Liver (tissue), 9 donors: ENCODE data around the gene AKAP13. TPM values are rescaled to one million over a fixed set of nuclear protein-coding genes. Genes with fewer than 3 reads are reported as not detected.

Experiments used
- DNase-seq: peaks from one replicate; pipeline ENCODE4 v3.0.0-alpha.2; 2017; ENCODE audit warnings: low spot score
- H3K27ac ChIP-seq, 2 donors: one replicate each; pipeline ENCODE4 v1.7.0; 2013; ENCODE audit warnings: inconsistent platforms in 2 of 2, low read length in 2 of 2, control low read depth in 1 of 2, low read depth in 1 of 2, mild to moderate bottlenecking in 1 of 2
- H3K27me3 ChIP-seq, 4 donors: one replicate each; pipeline versions ENCODE4 v1.6.1 to v1.7.0; 2013; ENCODE audit warnings: low read length in 3 of 4, inconsistent platforms in 1 of 4, mild to moderate bottlenecking in 1 of 4, moderate library complexity in 1 of 4; ENCODE audit not compliant: control insufficient read depth in 4 of 4, insufficient read depth in 4 of 4
- H3K36me3 ChIP-seq, 4 donors: one replicate each; pipeline versions ENCODE4 v1.6.1 to v1.7.0; 2013; ENCODE audit warnings: low read length in 3 of 4, mild to moderate bottlenecking in 3 of 4, low read depth in 1 of 4, moderate library complexity in 1 of 4; ENCODE audit not compliant: control insufficient read depth in 4 of 4, insufficient read depth in 3 of 4
- H3K4me1 ChIP-seq, 4 donors: one replicate each; pipeline versions ENCODE4 v1.6.1 to v1.7.0; 2013; ENCODE audit warnings: low read length in 3 of 4, mild to moderate bottlenecking in 3 of 4, moderate library complexity in 1 of 4; ENCODE audit not compliant: control insufficient read depth in 4 of 4, insufficient read depth in 4 of 4
- H3K4me3 ChIP-seq, 3 donors: one replicate each; pipeline versions ENCODE4 v1.6.1 to v1.7.0; 2013; ENCODE audit warnings: low read length in 3 of 3, control low read depth in 1 of 3, low read depth in 1 of 3, mild to moderate bottlenecking in 1 of 3
- H3K9ac ChIP-seq, 2 donors: one replicate each; pipeline ENCODE4 v1.7.0; 2013; ENCODE audit warnings: low read length in 2 of 2, mild to moderate bottlenecking in 2 of 2, moderate library complexity in 2 of 2, control low read depth in 1 of 2, low read depth in 1 of 2
- H3K9me3 ChIP-seq, 4 donors: one replicate each; pipeline versions ENCODE4 v1.6.1 to v1.7.0; 2013; ENCODE audit warnings: low read length in 3 of 4; ENCODE audit not compliant: control insufficient read depth in 4 of 4
- EGR1 ChIP-seq, 2 donors: IDR thresholded peaks; 2 replicates each; pipeline ENCODE4 v1.6.1; 2016 to 2018; ENCODE audit warnings: antibody characterized with exemption in 2 of 2, low read depth in 2 of 2
- FOXA2 ChIP-seq: IDR thresholded peaks from 2 replicates; pipeline ENCODE4 v1.6.1; 2016; ENCODE audit warnings: antibody characterized with exemption
- HNF4A ChIP-seq, 2 donors: conservative IDR thresholded peaks; 2 replicates each; pipeline ENCODE4 v1.6.1; 2016; ENCODE audit warnings: antibody characterized with exemption in 2 of 2, mild to moderate bottlenecking in 2 of 2
- NR2F2 ChIP-seq: IDR thresholded peaks from 2 replicates; pipeline ENCODE4 v1.6.1; 2016; ENCODE audit warnings: antibody characterized with exemption
- RAD21 ChIP-seq, 2 donors: IDR thresholded peaks; 2 replicates each; pipeline ENCODE4 v1.6.1; 2016; ENCODE audit warnings: antibody characterized with exemption in 2 of 2, mild to moderate bottlenecking in 2 of 2
- REST ChIP-seq: IDR thresholded peaks from 2 replicates; pipeline ENCODE4 v1.6.1; 2016; ENCODE audit warnings: antibody characterized with exemption, mild to moderate bottlenecking
- SP1 ChIP-seq: IDR thresholded peaks from 2 replicates; pipeline ENCODE4 v1.6.1; 2018; ENCODE audit warnings: antibody characterized with exemption, mild to moderate bottlenecking
- ZBTB33 ChIP-seq: IDR thresholded peaks from 2 replicates; pipeline ENCODE4 v1.6.1; 2016; ENCODE audit warnings: antibody characterized with exemption
- WGBS: extraction: QIAGEN DNeasy Blood & Tissue Kit; methylation state at CpG from one replicate; pipeline ENCODE4 v1.1.7; 2013; 5-methylcytosine and 5-hydroxymethylcytosine counted together
- polyA plus RNA-seq, 2 donors: library from polyadenylated mRNA; stranded (reverse) in 1 of 2; unstranded in 1 of 2; fragments of 200-250 nt in 1 of 2; fragments of >200 nt in 1 of 2; fragmentation: Nextera tagmentation in 1 of 2; extraction: Ambion mirVana in 1 of 2; gene quantifications; one replicate each; pipeline versions ENCODE4 v1.2.1 to v1.2.3, GENCODE V29; 2013 to 2015
- total RNA-seq, 2 donors: library from RNA; depleted of rRNA; stranded (reverse); fragments of >200 nt; gene quantifications; one replicate each; pipeline ENCODE4 v1.2.3, GENCODE V29; 2014
- TF ChIP-seq, protein P1 (sequence below): IDR thresholded peaks from 2 replicates; pipeline ENCODE4 v1.6.1; 2016; ENCODE audit warnings: antibody characterized with exemption
- TF ChIP-seq, protein P2 (sequence below): fragments of 150-350 bp; IDR thresholded peaks from 2 replicates; pipeline ENCODE4 v1.5.1; 2017; ENCODE audit warnings: improper control_type of control experiment, low read depth, low read length; ENCODE audit not compliant: missing input control
- TF ChIP-seq, protein P3 (sequence below): IDR thresholded peaks from 2 replicates; pipeline ENCODE4 v1.6.1; 2016; ENCODE audit warnings: antibody characterized with exemption
- donor health status: healthy.
- donor health status: healthy.
- donor health status: healthy.
- donor health status: healthy.
- donor health status: healthy.

Gene AKAP13
- total and polyA plus RNA-seq, 4 donors: 18.6 to 92.3 (median 37.4) TPM

- H3K36me3 ChIP-seq: no peaks in the 10 kb centered on the region
- H3K4me3 ChIP-seq: no peak overlapping the region
- WGBS: 91% methylated on average over 3 of the region's 3 CpGs
- no peak overlapping the region for H3K9ac ChIP-seq
- DNase-seq: no peak
- H3K27ac ChIP-seq: no peak overlapping the region
- TF ChIP-seq, protein P1, sequence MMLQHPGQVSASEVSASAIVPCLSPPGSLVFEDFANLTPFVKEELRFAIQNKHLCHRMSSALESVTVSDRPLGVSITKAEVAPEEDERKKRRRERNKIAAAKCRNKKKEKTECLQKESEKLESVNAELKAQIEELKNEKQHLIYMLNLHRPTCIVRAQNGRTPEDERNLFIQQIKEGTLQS: no peak
- TF ChIP-seq FOXA2: no peak
- TF ChIP-seq, protein P2, sequence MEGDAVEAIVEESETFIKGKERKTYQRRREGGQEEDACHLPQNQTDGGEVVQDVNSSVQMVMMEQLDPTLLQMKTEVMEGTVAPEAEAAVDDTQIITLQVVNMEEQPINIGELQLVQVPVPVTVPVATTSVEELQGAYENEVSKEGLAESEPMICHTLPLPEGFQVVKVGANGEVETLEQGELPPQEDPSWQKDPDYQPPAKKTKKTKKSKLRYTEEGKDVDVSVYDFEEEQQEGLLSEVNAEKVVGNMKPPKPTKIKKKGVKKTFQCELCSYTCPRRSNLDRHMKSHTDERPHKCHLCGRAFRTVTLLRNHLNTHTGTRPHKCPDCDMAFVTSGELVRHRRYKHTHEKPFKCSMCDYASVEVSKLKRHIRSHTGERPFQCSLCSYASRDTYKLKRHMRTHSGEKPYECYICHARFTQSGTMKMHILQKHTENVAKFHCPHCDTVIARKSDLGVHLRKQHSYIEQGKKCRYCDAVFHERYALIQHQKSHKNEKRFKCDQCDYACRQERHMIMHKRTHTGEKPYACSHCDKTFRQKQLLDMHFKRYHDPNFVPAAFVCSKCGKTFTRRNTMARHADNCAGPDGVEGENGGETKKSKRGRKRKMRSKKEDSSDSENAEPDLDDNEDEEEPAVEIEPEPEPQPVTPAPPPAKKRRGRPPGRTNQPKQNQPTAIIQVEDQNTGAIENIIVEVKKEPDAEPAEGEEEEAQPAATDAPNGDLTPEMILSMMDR: no peak
- no peak for TF ChIP-seq NR2F2
- TF ChIP-seq REST: no peak
- TF ChIP-seq SP1: no peak
- no peak for TF ChIP-seq HNF4A (conservative IDR thresholded peaks at IDR 0.05)
- peaks cover 0 to 9% (median 3%) of the 10 kb centered on the region in 4 donors for H3K4me1 ChIP-seq
- no peaks in the 10 kb centered on the region for H3K27me3 ChIP-seq
- H3K9me3 ChIP-seq: no peaks in the 10 kb centered on the region
Observed at GRCh38 chr15:85397926-85398325, 17.5 kb downstream of the AKAP13 start.

GRCh38 chr15:85398822-85399221 is 18.4 kb downstream of the AKAP13 start:
- Histone ChIP-seq H3K27me3 (no peaks in the 10 kb centered on the region), H3K27ac (no peak overlapping the region), H3K9ac (no peak overlapping the region), H3K9me3 (no peaks in the 10 kb centered on the region), H3K4me3 (no peak overlapping the region), H3K4me1 (peaks cover 0 to 9% (median 2%) of the 10 kb centered on the region in 4 donors), H3K36me3 (no peaks in the 10 kb centered on the region)
- TF ChIP-seq, protein P2: no peak
- TF ChIP-seq, protein P3, sequence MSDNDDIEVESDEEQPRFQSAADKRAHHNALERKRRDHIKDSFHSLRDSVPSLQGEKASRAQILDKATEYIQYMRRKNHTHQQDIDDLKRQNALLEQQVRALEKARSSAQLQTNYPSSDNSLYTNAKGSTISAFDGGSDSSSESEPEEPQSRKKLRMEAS: no peak
- TF ChIP-seq ZBTB33: no peak
- no peak for TF ChIP-seq NR2F2
- no peak for TF ChIP-seq EGR1 (IDR thresholded peaks at IDR 0.05; ENCODE audit: low read depth in 2 of 2)
- no peak for TF ChIP-seq RAD21 (IDR thresholded peaks at IDR 0.05)
- no peak for DNase-seq
- WGBS: 90% methylated on average over 2 of the region's 2 CpGs
